GM21390 (cell line): Measurements from ENCODE around the gene HSD11B2.
"Not testable (repeated sequence)": the region's sequence is repeated elsewhere in the genome, so short reads cannot be mapped to it uniquely, and the experiment has no call there.

Experiments used
- ATAC-seq: cut with Tn5 transposase; IDR thresholded peaks from one replicate; pipeline ENCODE4 v1.9.1; 2021; ENCODE audit not compliant: unreplicated experiment

HSD11B2 gene

DNA sequence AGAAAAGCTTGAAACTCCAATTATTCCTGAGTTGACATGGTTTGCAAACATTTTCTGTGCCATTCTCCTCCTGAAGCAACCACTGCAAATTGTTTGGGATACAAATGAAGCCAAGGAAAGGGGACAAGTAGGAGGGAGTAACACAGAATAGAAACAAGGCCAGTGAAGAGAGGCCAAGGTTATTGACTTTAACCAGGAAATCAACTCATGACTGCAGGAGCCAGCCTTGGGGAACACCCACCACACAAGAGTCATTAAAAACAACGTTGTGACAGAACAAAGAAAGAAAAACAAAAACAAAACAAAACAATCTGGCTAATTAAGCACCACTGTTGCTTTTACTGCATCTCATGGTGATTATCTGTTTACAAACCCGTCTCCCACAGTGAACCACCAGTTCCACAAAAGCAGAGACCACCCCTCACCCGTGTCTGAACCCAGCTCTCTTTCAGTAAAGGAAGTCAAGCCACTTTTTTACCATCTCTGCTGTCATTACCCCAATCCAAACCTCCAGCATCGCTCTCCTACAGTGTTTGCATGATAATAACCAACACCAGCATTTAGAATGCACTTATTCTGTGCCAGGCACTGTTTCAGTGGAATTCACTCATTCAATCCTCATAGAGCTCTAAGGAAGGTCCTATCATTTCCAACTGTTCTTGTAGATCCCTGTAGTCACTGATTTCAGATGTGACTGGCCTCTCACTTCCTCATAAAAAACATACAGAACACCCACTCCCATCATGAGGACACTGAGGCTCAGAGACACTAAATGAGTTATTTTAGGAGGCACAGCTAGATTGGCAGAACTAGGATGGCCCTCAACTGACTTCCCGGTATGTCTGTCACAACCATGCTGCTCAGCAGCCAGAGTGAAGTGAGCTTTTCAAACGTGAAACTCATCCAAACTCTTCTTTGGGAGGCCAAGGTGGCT is 16.7 kb upstream of the HSD11B2 start:
- no peak for ATAC-seq

DNA sequence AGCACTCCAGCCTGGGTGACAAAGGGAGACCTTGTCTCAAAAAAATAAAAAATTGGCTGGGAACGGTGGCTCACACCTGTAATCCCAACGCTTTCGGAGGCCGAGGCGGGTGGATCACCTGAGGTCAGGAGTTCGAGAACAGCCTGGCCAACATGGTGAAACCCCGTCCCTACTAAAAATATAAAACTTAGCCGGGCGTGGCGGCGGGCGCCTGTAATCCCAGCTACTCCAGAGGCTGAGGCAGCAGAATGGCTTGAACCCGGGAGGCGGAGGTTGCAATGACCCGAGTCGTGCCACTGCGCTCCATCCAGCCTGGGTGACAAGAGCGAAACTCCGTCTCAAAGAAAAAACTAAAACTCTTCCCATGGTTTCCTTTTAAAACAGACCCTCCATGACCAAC is 15.5 kb upstream of the HSD11B2 start:
- not testable (repeated sequence) for ATAC-seq

DNA sequence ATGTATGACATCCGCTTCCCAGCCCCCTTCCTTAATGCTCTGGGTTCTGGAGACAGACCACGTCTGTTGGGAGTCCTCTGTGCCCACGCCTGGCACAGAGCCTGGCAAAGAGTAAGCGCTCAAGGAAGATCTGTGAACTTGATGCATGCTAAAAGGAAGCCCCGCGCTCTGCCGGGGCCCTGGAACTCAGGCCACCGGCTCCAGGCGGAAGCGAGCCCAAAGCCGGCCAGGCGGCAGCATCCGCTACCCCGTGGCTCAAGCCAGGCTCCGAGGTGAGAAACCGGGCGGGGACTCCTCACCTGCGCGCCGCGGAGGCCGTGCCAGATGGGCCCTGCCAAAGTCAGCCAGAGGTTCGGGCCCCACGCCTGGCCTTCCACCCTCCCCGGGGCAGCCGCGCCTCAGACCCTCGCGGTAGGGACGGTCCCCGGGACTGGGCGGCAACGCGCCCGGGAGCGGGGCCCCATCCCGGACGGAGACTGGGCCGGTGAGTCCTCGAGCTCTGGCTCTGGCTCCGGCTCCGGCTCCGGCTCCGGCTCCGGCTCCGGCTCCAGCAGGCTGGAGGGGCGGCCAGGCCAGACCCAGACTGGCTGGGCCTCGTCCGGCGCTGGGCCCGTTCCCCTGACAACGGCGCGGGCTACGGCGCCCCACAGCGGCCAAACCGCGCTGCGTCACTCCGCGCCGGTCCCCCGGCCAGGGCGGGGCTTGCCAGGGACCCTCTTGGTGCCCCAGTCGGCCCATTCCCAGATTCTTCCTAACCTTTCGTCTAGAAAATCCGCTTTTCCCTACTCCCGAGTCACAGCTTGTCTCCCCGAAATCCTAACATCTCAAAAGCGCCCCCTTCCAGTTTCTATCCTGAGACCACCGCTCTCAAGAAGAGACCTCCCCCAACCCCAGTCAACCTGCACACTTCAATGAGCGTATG is 14.8 kb upstream of the HSD11B2 start, which contains the start of gene ZDHHC1:
Gene ZDHHC1 (minus strand): TSS at position 606 of the 922 bp plus-strand sequence. CDS start 8,702 bp downstream, outside the sequence.
- peak; percentile 67 for ATAC-seq

GRCh38 chr16:67417333-67418061 is 13.4 kb upstream of the HSD11B2 start:
- ATAC-seq, result no peak

DNA sequence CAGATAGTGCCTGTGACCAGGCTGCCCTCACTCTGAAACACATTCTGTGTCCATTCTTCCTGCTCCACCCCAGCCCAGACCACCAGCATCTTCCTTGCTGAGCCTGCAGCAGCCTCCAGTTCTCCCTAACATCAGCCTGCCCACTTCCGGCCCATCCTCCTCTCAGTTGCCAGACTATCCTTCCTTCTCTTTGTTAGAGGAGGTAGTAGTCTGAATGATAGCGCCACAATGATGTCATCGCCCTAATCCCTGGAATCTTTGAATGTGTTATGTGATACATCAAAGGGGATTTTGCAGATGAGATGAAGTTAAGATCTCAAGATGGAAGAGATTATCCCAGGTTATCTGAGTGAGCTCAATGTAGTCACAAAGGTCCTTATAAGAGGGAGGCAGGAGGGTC is 11.4 kb upstream of the HSD11B2 start:
- no peak for ATAC-seq

GRCh38 chr16:67419931-67420330 is 11.0 kb upstream of the HSD11B2 start:
- no peak for ATAC-seq

- no peak for ATAC-seq
Observed at GRCh38 chr16:67421030-67421429, 9.9 kb upstream of the HSD11B2 start.

DNA sequence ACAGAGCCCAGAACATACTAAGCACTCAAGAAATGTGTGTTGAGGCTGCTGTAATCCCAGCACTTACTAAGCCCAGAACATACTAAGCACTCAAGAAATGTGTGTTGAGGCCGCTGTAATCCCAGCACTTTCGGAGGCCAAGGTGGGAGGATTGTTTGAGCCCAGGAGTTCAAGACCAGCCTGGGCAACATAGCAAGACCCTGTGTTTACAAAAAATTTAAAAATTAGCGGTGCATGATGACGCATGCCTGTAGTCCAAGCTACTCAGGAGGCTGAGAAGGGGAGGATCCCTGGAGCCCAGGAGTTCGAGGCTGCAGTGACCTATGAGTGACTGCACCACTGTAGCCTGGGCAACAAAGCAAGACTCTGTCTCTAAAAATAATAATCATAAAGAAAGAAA is 7.9 kb upstream of the HSD11B2 start:
- ATAC-seq, result no peak

- ATAC-seq, result no peak
Observed at GRCh38 chr16:67423611-67424260, 7.2 kb upstream of the HSD11B2 start.

DNA sequence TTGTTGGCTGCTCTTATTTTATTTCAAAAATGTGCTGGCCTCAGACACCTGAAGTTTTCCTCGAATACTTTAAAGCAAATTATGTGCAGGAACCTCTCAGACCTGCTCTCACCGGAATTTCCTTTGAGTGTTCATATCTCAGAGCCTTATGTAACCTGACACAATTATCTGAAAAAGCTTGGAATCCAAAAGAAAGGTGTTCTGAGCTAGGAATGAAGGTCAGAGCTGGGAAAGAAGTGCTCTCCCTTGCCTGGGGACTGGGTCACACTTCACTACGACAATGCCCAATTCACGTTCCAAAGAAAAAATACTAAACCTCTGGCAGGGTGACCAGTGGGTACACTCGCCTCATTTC is 6.7 kb upstream of the HSD11B2 start:
- ATAC-seq, result no peak

DNA sequence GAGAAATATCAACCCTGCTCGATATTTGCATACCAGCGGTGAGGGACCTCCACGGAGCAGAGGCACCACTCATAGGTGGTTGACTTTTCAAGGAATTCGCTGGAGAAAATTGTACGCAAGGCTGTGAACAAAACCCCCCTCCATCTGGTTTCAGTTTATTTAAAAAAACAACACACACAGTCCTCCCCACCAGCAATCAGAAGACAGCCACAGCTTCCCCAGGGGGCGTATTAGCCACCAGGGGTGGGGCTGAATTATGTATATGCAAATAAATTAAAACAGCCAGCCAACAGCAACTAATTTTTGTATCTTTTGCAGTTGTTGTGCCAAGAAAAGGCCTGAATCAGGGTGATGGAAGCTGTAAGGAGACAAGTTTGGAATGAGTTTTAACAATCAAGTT is 5.9 kb upstream of the HSD11B2 start:
- ATAC-seq, result no peak

DNA sequence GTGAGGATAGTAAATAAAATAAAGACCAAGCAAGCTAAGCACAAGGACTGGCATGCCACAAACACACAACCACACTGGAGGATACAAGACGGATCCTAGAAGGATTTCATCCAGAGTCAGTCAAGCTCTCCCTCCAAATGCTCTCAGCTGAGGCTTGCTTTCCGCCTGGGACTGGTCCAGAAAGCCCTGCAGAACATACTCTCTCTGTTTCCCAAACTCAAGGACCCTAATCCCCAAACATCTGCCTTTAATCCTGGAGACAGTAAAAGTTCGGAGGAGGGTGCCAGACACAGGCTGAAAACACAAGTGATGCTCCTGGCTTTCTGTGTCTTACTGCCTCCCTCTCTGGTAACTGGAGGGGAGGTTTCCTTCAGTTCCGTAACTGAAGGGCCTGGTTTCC is 5.3 kb upstream of the HSD11B2 start:
- no peak for ATAC-seq

GRCh38 chr16:67426022-67426421 is 4.9 kb upstream of the HSD11B2 start:
- ATAC-seq, result no peak

GRCh38 chr16:67426950-67427349 is 4.0 kb upstream of the HSD11B2 start:
- no peak for ATAC-seq

- no peak for ATAC-seq
Observed at GRCh38 chr16:67428146-67428731, 2.7 kb upstream of the HSD11B2 start.

GRCh38 chr16:67429053-67429798 is 1.7 kb upstream of the HSD11B2 start:
- no peak for ATAC-seq

DNA sequence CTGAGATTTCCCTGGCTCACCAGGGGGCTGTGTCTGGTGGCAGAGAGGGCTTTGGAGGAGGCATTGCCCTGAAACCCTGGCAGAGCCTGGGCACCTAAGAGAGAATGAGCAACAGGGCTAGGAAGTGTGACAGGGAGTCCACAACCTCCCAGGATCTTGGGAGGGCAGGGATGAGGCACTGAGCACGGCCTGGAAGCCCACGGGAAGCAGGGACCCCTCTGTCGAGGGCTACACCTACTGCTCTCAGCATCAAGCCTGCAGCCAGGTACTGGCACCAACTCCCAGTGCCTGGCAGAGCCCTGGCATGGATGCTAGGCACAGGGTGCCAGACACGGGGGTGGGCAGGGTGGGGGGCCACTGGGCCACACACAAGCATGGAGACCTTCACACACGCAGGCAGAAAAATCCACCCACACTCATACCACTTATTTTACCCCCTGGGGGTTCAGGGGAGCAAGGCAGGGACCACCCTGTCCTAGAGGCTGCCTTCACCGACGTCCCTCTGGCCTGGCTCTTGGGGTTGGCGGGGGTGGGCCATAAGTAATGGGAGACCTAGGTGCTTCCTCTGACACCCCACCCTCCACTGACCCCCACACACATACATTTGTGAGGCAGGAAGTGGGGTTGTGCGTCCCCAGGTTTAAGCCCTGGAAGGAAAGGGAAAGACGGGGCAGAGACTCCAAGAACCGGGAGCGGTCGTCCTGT is 970 bp upstream of the HSD11B2 start:
- ATAC-seq, result no peak

DNA sequence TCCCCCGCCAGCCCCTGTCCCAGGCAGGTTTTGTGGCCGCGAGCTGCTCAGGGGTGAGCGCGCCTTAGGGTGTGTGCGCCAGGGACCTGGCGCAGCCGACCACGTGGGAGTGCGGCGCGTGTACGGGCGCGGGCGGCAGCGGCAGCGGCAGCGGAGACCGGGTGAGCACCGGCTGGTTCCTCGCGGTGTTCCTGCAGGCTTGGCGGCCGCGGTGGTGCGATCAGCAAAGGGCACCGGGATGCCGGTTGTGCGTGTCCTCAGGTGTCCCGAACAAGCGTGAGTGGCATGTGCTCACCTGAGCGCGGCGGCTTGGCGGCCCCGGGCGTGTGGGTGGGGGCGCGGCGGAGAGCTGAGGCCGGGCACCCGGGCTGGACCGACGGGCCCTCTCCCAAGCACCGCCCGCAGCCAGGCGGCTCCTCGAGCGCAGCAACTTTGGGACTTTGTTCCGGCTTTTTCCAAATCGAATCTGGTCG is 381 bp upstream of the HSD11B2 start:
- ATAC-seq, result no peak
